Cardiac muscle cell (in vitro differentiated cells and primary cell): ENCODE measurements around the gene SGCA. TPM values are rescaled to one million over a fixed set of nuclear protein-coding genes. Genes with fewer than 3 reads are reported as not detected.
A peak's percentile ranks its signal among the peaks of the same experiment; 100 is the strongest.

Experiments
- DNase-seq, 2 donors: peaks; one replicate each; pipeline versions ENCODE4 v3.0.0 to v3.0.0-alpha.2; 2010 to 2017; ENCODE audit warnings: low read depth in 1 of 2, low spot score in 1 of 2
- H3K27ac ChIP-seq: fragments of 200-600 bp; sonication (generic); 2 replicates; pipeline ENCODE4 v1.5.1; 2016
- H3K27me3 ChIP-seq: fragments of 200-600 bp; sonication (generic); 2 replicates; pipeline ENCODE4 v1.6.0; 2016; ENCODE audit warnings: control low read depth
- H3K36me3 ChIP-seq: fragments of 200-600 bp; sonication (generic); 2 replicates; pipeline ENCODE4 v1.5.1; 2016; ENCODE audit warnings: control low read depth
- H3K4me1 ChIP-seq: fragments of 200-600 bp; sonication (generic); 2 replicates; pipeline ENCODE4 v1.8.1; 2017; ENCODE audit warnings: low read depth, mild to moderate bottlenecking, mixed run types
- H3K4me3 ChIP-seq: fragments of 200-600 bp; sonication (generic); 2 replicates; pipeline ENCODE4 v1.5.1; 2016; ENCODE audit warnings: mild to moderate bottlenecking
- H3K9me3 ChIP-seq: fragments of 200-600 bp; sonication (generic); 2 replicates; pipeline ENCODE4 v1.5.1; 2017; ENCODE audit warnings: low read depth, mild to moderate bottlenecking, control low read depth
- polyA plus RNA-seq: library from polyadenylated mRNA; unstranded; fragments of >200 nt; fragmentation: Nextera tagmentation; extraction: Ambion mirVana; gene quantifications from 2 replicates; pipeline ENCODE4 v1.2.1, GENCODE V29; 2016
- total RNA-seq: library from RNA; depleted of rRNA; stranded (reverse); fragments of >200 nt; gene quantifications from 2 replicates; pipeline ENCODE4 v1.2.3, GENCODE V29; 2016
- TF ChIP-seq, protein P1 (sequence below): IDR thresholded peaks from 2 replicates; pipeline ENCODE4 v1.5.1; 2012; ENCODE audit warnings: low read depth, mild to moderate bottlenecking, low read length

Gene SGCA
- total and polyA plus RNA-seq, 2 experiments from 2014 or later, result 63.3 to 69.9 TPM

DNA sequence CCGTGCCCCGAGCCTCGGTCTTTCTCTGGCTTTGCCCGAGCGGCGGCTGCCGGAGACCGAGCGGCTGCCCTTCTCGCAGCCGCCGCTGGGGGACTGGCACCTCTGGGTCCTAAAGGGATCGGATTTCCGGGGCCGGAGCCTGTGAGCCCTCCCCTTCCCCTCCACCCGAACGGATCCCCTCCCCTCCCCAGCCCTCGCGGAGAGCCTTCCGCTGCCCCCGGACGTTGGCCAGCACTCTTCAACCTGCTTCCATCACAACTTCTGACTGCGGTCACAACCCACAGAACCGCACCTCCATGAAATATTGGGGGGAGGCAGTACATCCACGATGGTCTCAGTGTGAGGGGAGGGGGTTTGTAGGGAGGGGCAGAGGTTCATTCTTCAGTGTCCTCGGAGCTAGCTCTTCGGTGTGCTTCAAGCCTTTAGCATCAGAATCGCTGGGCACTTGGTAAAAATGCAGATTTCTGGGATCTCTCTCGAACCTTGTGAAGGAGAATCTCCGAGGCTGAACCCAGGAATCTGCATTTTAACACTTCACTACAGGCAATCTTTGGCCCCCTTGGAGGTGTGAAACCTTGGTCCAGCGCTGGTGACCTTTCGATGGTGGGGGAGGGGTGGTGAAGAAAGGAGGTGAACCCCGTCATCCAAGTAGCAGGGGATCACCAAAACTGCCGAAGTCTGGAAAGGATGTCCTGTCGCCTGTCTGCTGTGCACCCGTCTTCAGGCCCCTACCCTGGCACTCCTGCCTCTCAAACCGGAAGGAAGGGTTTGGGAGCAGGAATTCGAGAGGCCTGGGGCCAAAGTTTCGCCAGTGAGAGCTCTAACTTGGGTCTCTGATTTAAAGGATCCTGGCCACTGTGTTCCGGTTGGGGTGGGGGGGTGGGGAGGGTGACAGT is 14.5 kb upstream of the SGCA start:
- peaks cover 32% of the 10 kb centered on the region for H3K4me1 ChIP-seq

DNA sequence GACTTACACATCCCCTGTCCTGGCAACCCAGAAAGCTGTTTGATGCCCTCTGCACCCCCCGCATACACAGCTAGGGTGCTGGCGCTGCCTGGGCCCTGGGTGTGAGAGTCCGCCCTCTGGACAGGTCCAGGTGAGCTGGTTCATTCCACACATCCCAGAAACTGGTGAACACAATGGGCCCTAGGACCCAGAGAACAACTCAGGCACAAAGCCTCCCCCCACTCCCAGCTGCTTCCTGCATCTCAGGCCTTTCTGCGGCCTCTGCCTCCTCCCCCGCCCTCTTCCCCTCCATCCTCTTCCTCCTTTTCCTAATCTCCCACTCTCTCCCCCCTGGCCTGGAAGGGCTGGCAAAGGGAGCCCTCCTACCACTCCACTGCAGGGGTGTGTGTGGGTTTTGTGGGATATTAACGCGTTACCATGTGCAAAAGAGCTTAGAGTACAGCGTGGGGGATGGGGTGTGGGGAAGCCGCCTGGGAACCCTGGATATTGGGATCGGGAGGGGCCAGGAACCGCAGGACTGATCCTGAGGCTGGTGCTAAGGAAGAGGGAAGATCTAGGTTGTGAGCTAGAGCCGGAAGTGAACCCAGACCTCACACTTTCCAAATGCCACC is 13.8 kb upstream of the SGCA start:
- H3K4me3 ChIP-seq, result peak overlapping the region; percentile 88
- DNase-seq, result peak; percentile 86 to 94
- H3K27ac ChIP-seq, result peak overlapping the region; percentile 37
- no peaks in the 10 kb centered on the region for H3K27me3 ChIP-seq
- no peaks in the 10 kb centered on the region for H3K9me3 ChIP-seq
- no peaks in the 10 kb centered on the region for H3K36me3 ChIP-seq
- H3K4me1 ChIP-seq, result peaks cover 30% of the 10 kb centered on the region
- TF ChIP-seq, protein P1, sequence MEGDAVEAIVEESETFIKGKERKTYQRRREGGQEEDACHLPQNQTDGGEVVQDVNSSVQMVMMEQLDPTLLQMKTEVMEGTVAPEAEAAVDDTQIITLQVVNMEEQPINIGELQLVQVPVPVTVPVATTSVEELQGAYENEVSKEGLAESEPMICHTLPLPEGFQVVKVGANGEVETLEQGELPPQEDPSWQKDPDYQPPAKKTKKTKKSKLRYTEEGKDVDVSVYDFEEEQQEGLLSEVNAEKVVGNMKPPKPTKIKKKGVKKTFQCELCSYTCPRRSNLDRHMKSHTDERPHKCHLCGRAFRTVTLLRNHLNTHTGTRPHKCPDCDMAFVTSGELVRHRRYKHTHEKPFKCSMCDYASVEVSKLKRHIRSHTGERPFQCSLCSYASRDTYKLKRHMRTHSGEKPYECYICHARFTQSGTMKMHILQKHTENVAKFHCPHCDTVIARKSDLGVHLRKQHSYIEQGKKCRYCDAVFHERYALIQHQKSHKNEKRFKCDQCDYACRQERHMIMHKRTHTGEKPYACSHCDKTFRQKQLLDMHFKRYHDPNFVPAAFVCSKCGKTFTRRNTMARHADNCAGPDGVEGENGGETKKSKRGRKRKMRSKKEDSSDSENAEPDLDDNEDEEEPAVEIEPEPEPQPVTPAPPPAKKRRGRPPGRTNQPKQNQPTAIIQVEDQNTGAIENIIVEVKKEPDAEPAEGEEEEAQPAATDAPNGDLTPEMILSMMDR, result no peak

More for the DNA sequence above, 14.5 kb upstream of the SGCA start:
- peak overlapping the region; percentile 88 for H3K4me3 ChIP-seq
- H3K27me3 ChIP-seq, result no peaks in the 10 kb centered on the region
- no peaks in the 10 kb centered on the region for H3K36me3 ChIP-seq
- H3K9me3 ChIP-seq, result no peaks in the 10 kb centered on the region
- H3K27ac ChIP-seq, result peak overlapping the region; percentile 48
- TF ChIP-seq, protein P1, result peak; percentile 47
- peak; percentile 95 for DNase-seq

DNA sequence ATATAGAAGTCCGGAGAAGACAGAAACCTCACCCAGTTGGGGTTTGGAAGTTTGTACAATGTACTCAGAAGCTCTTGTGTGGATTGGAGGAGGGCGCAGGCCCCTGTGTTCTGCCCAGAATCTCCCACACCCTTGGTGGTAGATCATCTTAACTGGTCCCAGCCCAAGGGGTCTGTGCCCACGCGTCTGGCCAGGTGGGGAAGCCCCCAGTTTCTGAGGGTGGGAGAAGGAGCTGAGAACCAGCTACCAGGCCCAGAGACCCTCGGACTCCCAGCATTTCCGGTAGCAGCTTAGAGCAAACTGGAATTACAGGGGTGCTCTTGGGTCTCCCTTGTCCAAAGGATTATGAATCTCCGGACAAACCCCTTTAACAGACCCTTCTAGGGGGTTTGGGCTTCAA is 13.1 kb upstream of the SGCA start:
- H3K36me3 ChIP-seq, result no peaks in the 10 kb centered on the region
- peaks cover 23% of the 10 kb centered on the region for H3K4me1 ChIP-seq
- no peak overlapping the region for H3K27ac ChIP-seq
- H3K9me3 ChIP-seq, result no peaks in the 10 kb centered on the region
- DNase-seq, result no peak
- TF ChIP-seq, protein P1, result no peak
- peak overlapping the region; percentile 88 for H3K4me3 ChIP-seq
- no peaks in the 10 kb centered on the region for H3K27me3 ChIP-seq

DNA sequence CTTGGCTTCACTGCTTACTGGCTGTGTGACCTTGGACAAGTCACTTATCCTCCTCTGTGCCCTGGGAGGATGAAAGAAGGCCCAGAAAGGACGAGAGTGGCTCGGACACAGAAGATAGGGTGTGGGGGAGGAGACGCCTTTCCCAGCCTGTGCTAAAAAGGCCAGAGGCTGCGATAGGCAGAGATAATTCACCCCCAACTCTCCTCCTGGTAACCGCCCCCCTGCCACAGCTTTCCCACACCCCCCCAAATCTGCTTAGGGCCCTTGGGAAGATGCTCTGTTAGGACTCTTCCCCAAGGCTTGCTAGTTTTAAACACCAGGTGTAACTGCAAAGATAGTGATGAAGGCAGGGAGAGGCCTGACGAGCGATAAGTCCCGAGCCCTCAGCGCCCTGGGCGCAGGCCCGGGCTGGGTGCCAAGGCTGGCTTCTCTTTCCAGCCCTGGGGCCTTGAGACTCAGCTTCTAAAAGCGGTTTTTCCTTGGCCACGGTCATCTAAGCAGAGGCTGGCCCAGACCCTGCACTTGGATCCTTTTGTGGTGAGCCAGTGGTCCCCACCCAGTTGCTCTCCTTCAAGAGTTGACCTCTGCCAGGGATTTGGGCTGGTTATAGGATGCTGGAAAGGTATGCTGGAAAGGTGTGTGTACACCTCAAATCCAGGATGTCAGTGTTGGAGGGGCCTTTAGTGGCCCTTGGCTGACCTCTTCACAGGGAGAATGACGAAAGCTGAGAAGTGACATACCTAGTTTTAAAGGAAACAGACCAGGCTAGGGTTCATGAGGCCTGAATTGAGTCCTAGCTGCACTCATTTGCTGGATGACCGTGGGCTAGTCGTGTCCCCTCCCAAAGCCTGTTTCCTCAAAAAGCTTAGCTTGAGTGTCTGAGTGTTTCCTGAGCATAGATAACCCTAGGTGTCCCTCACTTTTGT is 11.9 kb upstream of the SGCA start:
- TF ChIP-seq, protein P1, result no peak
- peak overlapping the region; percentile 64 for H3K27ac ChIP-seq

DNA sequence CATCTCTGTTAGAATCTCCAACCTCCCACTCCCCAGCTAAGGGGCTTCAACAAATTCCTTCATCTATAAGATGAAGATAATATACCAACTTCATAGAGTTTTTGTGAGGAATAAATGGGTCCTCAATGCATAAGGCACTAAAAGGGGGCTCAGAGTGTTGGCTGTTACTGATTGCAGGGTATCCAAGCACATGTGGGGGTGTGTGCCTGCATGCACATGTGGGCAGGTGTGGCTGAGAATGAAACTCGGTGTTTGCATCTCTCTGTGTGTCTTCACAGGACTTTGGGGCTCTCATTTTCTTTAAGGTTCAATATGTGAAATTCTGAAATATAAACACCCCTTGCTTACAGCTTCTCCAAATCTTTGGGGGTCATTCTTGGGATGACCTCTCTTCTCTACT is 11.2 kb upstream of the SGCA start:
- DNase-seq, result no peak
- Histone ChIP-seq H3K36me3 (no peaks in the 10 kb centered on the region), H3K27me3 (no peaks in the 10 kb centered on the region), H3K9me3 (no peaks in the 10 kb centered on the region), H3K27ac (peak overlapping the region; percentile 64), H3K4me1 (peaks cover 22% of the 10 kb centered on the region), H3K4me3 (no peak overlapping the region)
- TF ChIP-seq, protein P1, result no peak

More for the DNA sequence above, 11.9 kb upstream of the SGCA start:
- Histone ChIP-seq H3K27me3 (no peaks in the 10 kb centered on the region), H3K36me3 (no peaks in the 10 kb centered on the region), H3K4me1 (peaks cover 22% of the 10 kb centered on the region), H3K4me3 (no peak overlapping the region), H3K9me3 (no peaks in the 10 kb centered on the region)
- DNase-seq, result peak in 1 of 2 donors; percentile 72
